NCI-H2227 treated with DMSO at 0.1 percent for 48 hours (cell line): ENCODE data around the gene HOXC9.
"Not testable (repeated sequence)": the region's sequence is repeated elsewhere in the genome, so short reads cannot be mapped to it uniquely, and the experiment has no call there.

ENCODE experiments used
- DNase-seq: peaks from one replicate; lab custom pipeline; 2025; lab: John Stamatoyannopoulos, UW

HOXC9 gene

DNA sequence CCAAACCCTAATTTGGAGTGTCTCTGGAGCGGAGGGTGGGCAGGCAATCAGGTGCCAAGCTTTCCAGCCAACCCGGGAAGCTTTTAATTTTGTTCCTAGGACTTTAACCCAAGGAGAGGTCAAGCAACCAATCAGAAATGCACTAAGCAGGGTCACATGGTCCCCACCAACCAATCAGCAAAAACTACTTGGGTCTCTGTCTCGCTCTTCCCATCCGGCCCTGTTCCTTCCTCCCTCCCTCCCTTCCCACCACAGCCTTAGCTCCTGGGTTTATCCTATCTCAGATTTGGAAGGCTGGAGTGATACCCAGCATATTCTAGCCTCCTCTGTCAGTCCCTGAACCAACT is 40.2 kb downstream of the HOXC9 start:
- no peak for DNase-seq

DNA sequence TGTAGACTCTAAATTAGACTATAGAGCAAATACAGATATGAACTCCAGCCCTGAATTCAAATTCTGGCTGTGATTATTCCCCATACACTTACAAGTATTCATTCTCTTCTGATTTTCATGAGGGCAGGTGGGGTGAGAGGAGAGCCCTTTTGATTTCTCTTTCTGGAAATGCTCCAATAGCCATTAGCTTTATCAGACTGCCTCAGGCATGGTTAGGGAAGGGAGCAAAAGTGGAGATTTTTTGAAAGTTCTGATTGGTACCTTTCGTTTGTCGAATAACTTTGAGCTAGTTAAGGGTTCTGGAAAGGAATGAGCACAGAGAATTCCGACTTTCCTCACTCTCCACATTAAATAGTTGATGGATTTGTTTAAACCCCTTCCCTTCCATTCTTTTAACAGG is 40.7 kb downstream of the HOXC9 start:
- DNase-seq = no peak

DNA sequence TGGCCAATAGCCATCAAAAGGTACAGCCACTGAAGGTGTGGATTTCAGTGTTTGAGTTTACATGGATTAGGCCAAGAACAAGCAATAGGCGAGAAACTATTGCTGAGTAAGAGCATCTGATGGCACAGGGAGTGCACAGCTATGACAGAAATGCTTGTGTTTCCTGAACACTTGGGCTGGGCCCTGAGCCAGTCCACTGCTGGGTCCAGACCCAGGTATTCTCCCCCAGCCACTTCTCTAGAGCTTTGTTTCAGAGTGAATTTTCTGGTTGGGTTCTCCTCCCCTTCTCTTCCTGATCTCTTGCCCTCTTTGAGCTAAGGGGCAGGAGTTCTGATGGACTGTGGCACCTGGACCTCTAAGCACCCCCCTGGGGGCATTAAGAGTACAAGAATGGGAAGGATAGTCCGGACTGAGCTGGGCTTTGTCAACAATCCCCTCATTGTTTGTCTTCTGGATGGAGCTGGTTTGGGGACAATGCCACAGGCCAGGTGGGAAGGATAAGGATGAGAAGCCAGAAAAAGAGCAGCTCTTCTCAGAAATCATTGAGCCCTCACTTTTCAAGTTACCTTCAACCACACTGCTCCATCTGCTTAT is 41.2 kb downstream of the HOXC9 start:
- no peak for DNase-seq

DNA sequence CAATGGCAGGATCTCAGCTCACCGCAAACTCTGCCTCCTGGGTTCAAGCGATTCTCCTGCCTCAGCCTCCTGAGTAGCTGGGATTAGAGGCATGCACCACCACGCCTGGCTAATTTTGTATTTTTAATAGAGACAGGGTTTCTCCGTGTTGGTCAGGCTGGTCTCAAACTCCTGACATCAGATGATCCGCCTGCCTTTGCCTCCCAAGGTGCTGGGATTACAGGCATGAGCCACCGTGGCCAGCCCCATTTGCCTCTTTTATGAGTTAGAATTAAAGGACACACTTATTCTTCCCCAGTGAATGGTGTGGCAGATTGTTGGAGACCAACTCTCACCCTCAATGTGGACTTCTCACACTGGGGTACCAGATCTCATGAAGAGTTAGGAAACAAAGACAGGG is 42.1 kb downstream of the HOXC9 start:
- not testable (repeated sequence) for DNase-seq

DNA sequence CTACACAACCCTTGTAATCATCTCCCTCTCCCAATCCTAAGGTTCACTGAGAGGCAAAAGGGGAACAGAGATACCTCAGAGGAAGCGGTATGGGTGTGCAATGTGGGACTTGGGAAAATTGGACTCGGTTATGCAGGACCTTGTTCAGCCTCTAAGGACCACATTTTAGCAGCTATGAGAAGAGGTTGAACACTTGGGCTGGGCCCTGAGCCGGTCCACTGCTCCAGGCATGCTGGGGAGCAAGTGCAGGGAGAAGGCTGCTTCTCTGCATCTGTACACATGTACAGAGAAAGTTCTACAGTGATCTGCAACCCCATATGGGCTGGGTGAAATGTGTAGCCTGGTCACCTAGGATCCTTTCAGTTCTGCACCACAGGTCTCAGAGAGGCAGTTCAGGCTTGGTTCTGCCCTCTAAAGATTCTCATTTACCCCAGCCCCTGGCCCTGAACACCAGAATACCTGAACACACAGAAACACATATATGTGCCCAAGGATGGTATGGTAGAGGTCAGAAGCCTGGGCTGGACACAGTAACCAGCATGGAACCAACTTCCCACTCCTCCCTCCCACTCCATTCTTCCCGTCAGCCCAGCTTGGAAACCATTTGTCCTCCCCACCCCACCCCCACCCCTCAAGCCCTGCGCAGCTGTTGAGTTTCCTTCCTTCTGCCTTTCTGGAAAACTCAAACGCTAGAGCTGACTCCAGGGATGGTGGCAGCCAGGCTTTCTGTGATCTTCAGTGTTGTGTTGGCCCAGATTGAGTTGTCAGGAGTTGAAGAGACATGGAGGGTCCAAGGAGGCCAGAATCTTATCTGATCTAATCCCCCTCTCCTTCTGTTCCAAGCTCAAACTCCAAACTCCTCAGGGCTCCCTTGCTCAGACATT is 43.3 kb downstream of the HOXC9 start:
- DNase-seq = no peak

DNA sequence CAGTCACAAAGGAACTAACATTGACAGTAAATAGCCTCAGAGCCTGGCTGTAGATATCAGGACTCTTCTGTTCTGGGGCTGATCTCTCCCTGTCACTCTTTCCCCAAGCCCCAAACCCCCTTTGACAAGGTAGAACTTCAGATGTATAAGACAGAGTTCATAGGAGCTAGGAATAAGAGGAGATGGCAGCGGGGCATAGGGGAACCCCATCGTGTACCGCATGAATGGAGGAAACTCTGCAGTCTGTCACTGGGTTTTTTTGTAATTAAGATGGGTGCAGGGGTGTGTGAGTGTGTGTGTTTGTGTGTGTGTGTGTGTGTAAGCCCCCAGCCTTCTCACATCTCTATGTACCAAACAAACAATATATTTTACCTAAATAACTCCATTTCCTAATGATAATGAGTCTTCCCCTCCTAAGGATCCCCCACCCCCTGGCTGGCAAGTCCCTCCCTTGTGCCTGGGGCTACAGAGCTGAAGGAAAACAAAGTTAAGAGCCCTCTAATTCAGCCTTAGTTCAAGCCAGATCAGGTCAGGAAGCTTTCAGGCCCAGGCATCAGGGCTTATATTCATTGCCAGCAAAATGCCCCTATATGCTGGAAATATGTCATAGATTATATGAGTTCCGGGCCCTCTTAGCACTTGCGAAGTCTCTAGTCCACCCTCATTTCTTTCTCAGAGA is 44.6 kb downstream of the HOXC9 start:
- no peak for DNase-seq

DNA sequence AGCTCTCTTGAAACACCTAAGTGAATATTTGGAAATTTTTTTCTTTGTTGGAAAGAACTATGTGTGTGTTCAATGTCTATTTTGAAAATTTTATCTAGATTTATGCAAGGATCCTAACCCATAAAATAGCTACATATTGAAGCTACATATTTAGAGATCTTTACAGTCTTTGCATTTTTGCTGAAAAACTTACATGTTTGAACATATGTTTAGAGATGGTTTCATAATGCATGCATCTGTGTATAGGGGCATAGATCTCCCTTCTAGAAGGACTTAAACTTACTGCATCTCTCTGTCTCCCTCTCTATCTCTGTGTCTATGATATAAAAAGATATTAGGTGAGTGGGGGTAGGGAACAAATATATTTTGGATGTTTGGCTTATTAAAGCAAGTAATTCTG is 45.4 kb downstream of the HOXC9 start:
- DNase-seq = no peak

DNA sequence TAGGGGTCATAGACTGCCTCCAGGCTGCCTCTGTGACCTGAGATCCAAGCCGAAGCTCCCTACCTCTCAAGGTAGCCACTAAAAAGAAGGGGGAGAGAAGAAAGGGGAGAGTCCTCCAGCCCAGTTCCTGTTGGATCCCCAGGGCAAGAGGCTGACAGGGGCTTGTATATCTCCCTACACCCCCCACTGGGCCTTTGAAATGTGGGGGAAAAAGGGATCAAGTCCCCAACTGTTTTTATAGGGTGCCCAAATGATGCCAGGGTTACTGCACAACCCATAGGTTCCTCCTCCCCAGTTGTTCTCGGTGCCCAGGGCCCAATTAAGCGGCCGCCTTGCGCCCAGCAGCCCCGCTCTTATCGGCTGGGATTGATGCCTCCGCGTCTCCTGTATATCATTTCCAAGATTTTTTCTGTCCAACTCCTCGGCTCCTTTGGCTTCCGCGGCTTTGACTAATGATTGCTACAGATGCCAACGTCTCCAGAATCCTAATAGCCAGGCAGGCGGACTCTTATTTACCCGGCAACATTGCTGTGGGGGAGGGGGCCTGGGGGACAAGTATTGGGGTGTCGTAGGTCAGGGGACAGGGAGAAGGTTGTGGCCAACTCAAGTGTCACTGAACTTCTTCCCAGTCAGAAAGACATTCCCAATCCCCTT is 46.0 kb downstream of the HOXC9 start:
- DNase-seq = no peak

DNA sequence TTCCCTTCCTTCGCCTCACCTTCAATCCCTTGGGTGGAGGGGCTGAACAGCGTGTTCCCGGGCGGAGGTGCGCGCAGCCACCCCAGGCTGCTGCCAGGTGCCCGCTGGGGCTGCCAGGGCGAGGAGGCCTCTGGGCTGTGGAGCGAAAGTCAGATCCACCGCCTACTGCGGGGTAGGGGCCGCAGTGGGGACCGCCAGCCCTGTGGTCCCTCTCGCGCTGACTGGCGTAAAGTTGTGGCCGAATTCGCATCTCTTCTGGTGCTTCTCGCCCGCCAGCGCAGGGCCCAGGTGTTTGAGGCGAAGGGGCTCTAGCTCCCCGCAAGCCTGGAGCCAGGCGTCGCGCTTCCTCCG is 46.8 kb downstream of the HOXC9 start:
- DNase-seq = no peak

DNA sequence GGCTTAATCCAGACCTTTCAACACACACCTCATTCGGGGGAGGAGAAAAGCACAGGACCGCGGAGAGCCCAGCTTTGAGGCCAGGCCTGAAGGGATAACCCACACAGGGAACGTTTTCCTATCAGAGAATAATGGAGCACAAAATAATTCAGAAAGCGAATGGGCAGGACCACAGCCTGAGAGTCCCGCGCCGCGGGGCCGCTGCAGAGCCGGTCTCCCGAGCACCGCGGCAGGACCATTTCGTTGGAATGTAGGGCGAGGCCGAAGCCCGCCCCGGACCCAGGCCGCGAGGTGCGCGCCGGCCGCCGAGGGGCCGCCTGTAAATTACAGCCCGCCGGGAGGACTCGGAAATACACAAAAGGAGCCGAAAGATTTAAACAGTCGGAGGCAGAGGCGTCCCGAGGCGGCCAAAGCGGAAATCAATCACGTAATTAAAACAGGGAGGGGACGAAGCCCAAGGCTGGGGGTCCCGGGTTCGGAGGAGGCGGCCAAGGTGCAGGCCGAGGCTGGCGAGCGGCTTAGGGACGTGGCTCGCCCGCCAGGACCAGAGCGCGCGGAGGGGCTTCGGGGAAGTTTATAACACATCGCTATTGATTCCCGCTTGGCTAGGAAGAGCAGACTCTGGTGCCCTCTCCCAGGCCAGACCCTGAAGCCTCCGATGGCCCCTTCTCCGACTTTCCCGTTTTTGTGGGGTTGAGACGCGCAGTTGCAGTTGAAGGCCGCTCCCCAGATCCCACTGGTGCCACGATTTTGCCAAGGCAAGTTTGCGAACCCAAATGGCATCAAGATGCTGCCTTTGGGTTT is 47.4 kb downstream of the HOXC9 start:
- no peak for DNase-seq

DNA sequence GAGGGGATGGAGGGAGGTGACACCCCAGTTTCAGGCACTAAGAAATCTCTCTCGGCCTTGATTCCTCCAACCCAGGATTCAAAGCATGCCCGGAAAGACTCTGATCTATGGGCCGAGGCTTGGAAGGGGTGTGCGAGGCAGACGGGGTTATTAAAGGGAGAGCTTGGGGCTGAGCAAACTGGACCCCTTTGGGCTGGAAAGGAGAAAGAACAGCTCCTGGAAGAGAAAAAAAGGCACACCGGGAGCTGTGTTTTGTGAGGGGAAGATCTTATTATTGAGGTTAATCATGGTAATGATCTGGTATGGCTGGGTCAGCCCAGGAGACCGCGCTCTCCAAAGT is 48.0 kb downstream of the HOXC9 start:
- no peak for DNase-seq

DNA sequence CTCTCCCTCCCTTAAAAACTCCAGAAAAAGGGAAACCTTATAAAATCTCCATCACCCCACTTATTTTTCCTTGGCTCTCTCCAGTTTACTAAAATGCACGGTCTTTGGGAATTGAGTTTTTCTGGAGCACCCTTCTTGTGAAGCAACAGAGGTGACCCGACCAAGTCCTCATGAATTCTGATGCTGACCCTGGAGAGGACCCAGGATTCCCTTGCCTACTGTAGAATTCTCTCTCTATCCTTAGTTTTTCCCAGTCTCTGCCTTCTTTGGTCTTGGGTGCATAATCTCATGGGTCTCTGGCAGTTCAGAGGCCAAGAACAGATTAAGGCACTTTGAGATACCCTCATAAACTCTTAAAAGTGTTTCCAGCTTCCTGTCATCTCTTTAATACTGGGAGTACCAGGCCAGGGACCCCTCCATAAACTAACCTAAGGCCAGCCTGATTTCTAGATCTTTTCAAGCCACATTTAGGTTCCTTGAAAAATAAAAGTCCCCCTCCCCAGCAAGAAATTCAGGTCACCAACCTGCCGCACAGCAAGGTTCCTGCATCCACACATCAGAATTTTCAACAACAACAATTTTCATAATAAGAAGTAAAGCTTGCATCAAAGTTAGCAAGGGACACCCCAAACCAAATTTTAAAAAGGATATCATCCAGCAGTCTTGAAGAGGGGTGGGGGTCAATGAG is 48.6 kb downstream of the HOXC9 start:
- no peak for DNase-seq

DNA sequence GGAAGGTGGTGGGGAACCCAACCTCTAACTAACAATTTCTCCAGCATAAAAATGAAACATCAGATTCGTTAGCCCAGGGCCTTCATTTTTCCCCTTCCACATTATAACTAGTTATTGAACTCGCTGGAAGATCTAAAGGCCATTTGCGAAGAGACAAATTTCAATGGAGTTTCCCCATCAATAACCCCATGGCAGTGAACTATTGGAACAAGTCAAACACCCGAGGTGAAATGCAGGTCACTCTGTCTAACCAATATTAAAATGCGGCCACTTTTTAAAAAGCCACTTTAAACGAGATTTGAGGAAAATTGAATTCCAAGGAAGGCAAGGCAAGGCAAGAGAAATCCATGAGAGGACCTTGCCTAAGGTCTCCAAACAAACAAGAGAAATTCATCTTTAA is 49.1 kb downstream of the HOXC9 start:
- DNase-seq = no peak

DNA sequence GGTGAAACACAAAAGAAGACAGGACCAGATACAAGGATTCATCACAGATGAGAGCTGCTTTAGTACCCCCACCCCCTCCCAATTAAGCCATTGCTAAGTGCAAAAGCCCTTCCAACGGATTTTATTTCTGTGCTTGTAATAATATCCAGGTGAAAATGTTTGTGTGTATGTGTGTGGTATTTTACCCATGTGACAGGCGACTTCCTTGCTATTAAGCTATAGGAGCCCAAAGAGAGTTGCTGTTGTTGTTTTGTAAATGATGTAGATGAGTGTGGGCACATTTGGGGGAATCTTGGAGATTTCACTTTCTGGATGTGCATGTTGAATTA is 50.5 kb downstream of the HOXC9 start:
- no peak for DNase-seq

DNA sequence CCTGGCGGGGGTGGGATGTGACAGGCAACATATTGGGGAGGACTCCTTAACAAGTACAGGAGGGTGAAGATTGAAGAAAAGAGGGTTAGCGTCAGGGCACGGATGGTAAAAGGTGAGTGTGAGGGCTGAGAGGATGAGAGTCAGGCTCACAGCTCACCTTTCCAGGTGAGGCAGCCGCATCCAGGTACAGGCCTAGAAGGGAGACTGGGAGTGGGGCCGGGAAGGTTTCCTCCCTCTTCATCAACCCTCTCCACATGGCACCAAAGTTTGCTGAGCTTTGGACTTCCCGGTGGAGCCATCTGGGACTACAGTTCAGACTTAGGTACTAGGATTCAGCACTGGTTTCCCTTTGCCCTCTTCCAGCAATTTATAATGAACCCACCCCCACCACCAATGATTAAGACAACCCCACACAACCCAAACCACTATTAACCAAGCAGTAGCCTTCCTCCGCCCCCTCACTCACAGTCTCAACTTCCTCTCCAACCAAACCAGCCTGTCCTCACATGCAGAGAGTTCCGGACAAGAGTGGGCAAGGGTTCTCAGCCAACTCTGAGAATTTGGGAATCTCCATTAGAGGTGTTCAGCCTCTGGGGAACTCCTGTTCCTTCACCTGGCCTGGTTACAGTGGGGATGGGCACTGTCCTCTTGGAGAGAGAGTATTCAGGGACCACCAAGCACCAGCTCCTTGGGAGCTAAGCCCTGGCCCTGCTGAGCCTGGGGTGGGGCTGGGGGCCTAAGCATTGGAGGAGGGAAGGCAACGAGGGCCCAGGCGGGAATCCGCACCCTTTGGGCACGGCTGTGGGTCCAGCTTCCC is 51.3 kb downstream of the HOXC9 start:
- DNase-seq = no peak

DNA sequence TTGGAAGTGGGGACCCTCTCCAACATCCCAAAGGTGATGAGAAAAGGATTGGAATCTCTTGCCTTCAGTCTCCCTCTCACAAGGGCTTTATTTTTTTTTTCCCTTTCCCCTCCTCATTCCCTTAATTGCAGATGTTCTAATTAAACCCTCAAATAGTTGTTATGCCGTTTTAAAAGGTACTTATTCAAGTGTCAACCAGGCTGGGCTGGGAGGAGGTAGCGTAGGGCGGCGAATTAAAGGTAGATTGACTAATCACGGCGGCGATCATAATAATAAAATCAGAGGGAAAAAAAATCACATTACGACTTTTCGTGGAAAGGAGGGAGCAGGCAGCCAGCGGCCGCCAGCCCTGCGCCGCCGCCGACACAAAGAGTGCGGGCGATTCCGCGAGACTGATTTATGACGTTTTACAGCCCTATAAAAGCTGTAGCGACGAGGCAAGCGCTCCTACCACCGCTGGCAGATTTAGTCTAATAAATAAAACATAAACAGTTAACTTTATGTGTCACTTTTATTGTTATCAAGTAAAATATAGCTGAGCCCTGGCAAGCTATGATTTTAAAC is 52.0 kb downstream of the HOXC9 start:
- peak; percentile 31 for DNase-seq

DNA sequence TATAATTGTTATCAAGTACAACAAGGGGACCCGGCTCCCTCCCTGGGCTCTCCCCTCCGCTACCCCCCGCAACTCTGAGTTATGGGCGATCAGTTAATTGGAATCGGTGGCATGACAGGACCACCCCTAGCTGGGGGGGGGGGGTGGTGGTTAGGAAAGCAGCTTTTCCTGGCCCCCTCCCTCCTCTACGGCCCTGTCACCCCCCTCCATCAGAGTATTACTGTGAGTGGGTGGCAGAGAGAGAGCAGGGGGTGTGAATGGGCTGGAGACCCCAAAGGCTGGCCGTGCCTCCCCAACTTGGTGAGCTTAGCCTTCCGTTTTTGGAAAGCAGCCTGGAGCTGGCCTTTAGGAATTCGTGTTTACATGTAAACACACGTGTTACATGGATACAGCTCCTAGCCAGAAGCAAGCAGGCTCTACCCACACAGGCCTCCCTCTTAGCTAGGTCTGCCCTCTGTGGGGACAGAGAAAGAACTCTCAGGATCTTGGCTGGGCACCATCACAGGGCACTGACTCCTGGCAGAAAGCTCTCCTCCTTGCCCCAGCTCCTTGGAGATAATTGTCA is 52.6 kb downstream of the HOXC9 start:
- DNase-seq = peak; percentile 12
